ENCODE results near the gene SLC6A19.

Gene SLC6A19

GRCh38 chr5:1182633-1183423 lies 18.6 kb upstream of the SLC6A19 start:
- FAIRE-seq: no peak
- no peak for DNase-seq (ENCODE audit: insufficient read length)
- TF ChIP-seq POLR2A (IDR thresholded peaks at IDR 0.05; ENCODE audit: low read depth, low read length) (no peak), TAF1 (IDR thresholded peaks at IDR 0.05; ENCODE audit: borderline replicate concordance, low read depth, low read length) (no peak), POLR2AphosphoS5 (IDR thresholded peaks at IDR 0.05; ENCODE audit: low read depth, low read length) (no peak)

DNA sequence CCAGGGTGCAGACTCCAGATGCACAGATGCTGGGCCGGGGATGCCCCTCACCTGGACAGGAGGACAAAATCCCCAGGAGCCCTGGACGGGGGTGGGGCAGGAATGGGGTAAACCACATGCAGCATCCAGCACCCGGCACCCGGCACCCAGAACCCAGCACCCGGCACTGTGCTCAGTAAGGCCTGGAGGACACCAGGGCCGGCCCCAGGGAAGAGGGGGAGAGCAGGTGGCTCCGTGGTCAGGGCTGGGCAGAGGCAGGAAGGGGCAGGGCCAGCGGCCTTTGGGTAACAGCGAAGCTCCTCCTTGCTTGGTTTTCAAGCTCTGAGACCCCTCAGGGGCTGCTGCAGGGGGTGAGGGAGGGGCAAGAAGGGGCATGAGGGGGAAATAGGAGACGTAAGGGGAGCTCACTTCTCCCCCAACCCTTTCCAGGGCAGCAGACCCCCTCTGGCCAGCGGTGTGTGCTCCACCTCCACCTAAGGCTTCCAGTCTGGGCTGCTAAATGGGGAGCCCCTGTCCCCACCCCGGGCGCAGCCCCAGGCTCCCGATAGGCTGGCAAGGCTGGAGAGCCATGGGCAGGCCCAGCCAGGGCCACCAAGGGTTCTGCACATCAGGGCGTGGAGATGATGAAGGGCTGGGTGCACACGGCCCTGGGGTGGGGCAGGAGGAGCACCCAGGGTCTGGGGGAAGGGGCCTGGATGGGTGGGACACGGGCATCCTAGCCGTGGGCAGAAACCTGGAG lies 17.8 kb upstream of the SLC6A19 start:
- TF ChIP-seq POLR2A (IDR thresholded peaks at IDR 0.05; ENCODE audit: low read depth, low read length) (no peak), TAF1 (IDR thresholded peaks at IDR 0.05; ENCODE audit: borderline replicate concordance, low read depth, low read length) (no peak), POLR2AphosphoS5 (IDR thresholded peaks at IDR 0.05; ENCODE audit: low read depth, low read length) (no peak)
- no peak for DNase-seq (ENCODE audit: insufficient read length)
- FAIRE-seq: no peak

GRCh38 chr5:1184163-1184470 lies 17.3 kb upstream of the SLC6A19 start:
- DNase-seq (ENCODE audit: insufficient read length) (no peak), FAIRE-seq (no peak)

DNA sequence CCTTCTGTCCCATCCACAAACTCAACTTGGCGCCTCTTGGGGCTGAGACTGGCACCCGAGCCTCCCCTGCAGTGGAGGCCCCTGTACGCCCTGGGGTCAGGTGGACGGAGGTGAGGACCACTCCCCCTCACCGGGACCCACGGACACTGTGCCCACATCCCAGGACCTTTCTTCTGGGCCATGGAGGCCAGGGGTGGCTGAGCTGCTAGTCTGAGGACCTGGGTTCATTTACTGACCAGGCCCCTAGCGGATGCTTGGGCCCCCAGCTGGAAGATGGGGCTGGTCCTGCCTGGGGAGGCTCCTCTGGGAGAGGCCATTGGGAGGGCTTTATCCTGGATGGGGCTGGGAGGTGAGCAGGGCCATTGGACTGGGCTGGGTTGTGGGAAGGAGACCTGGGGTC lies 16.9 kb upstream of the SLC6A19 start:
- FAIRE-seq: no peak
- no peak for TF ChIP-seq TAF1 (IDR thresholded peaks at IDR 0.05; ENCODE audit: borderline replicate concordance, low read depth, low read length)
- TF ChIP-seq POLR2AphosphoS5 (IDR thresholded peaks at IDR 0.05; ENCODE audit: low read depth, low read length): no peak
- TF ChIP-seq POLR2A (IDR thresholded peaks at IDR 0.05; ENCODE audit: low read depth, low read length): no peak
- DNase-seq (ENCODE audit: insufficient read length): no peak

More at GRCh38 chr5:1184163-1184470, 17.3 kb upstream of the SLC6A19 start:
- TF ChIP-seq TAF1 (IDR thresholded peaks at IDR 0.05; ENCODE audit: borderline replicate concordance, low read depth, low read length) (no peak), POLR2AphosphoS5 (IDR thresholded peaks at IDR 0.05; ENCODE audit: low read depth, low read length) (no peak), POLR2A (IDR thresholded peaks at IDR 0.05; ENCODE audit: low read depth, low read length) (no peak)

DNA sequence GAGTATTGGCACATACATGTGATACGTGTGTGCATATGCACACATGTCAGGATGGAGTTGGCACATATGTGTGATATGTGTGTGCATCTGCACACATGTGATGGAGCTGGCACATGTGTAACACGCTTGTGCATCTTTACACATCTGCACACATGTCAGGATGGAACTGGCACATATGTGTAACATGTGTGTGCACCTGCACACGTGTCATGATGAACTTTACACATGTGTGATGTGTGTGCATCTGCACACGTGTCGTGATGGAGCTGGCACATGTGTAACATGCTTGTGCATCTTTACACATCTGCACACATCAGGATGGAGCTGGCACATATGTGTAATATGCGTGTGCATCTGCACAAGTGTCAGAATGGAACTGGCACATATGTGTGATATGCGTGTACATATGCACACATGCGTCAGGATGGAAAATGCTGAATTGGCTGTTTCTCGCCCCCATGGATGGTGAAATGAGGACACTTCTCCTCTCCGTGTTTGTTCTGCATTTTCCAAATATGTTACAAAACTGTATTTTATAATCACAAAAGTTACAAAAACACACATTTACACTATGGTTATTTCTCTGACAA lies 16.3 kb upstream of the SLC6A19 start:
- TF ChIP-seq POLR2AphosphoS5 (IDR thresholded peaks at IDR 0.05; ENCODE audit: low read depth, low read length) (no peak), TAF1 (IDR thresholded peaks at IDR 0.05; ENCODE audit: borderline replicate concordance, low read depth, low read length) (no peak), POLR2A (IDR thresholded peaks at IDR 0.05; ENCODE audit: low read depth, low read length) (no peak)
- DNase-seq (ENCODE audit: insufficient read length) (no peak), FAIRE-seq (no peak)

DNA sequence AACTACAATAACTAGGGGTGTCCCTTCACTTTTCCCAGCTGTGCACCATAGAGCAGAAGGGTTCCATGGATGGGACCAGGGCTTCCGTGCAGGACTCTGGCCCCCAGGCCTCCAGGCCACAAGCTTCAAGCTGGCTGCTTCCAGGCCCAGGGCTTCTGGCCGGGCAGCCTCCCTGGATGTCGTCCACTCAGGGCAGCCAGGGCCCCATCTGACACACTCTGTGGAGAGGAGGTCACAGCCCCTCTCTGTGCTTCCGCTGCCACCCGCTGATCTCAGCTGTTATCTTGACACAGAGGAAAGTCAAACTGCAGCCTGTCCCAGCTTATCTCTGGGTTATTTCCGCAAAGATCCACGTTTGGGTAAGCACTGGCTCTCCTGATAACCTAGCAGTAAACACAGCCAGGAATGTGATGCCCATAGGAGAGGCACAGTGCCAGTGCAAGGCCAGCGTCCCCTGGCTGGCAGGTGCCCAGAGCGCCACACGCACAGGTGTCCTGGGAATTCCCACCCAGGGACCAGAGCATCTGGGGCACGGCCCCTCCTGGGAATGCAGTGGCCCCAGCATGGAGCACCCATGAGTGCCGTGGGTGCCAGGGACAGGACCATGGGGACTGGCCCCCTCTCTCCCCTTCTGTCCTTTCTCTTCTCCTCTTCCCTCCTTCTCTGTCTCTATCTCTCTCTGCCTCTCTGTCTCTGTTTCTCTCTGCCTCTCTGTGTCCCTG lies 15.6 kb upstream of the SLC6A19 start:
- TF ChIP-seq TAF1 (IDR thresholded peaks at IDR 0.05; ENCODE audit: borderline replicate concordance, low read depth, low read length) (no peak), POLR2A (IDR thresholded peaks at IDR 0.05; ENCODE audit: low read depth, low read length) (no peak), POLR2AphosphoS5 (IDR thresholded peaks at IDR 0.05; ENCODE audit: low read depth, low read length) (no peak)
- FAIRE-seq (no peak), DNase-seq (ENCODE audit: insufficient read length) (no peak)

DNA sequence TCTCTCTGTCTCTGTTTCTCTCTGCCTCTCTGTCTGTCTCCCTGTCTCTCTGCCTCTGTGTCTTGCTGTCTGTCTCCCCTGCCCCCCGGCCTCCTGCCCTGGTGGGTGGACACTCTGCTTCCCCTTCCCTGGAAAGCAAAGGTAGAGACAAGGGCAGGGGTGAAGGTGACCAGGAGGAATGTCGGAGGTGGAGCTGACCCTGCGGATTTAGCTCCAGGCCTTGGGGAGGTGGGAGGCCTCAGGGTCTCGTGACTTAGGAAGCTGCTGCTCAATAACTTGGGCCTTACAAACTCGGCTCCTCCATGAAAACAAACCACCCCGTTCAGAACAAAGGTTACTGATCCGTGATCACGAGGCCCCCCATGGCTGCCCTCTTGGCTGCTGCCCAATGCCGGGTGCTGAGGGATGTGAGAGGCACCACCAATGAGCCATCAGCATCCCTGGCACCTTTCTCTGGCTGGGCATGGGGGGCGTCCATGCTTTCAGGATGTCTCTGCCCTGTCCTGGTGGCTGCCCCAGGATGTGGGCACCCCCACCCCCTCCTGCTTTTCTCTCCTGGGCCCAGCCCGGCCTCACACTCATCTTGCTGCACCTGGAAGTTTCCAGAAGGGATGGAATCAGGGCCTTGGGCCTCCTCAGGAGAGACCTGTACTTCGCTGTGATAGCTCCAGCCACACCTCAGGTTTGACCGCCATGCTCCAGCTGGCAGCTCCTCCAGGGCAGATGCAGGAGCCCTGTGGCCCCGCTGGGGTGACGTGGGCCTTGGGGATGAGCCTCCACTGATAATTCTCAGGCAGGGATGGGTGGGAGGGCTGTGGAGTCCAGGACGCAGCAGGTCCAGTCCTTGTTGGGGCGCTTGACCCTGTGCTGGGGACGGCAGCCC lies 14.8 kb upstream of the SLC6A19 start:
- TF ChIP-seq POLR2AphosphoS5 (IDR thresholded peaks at IDR 0.05; ENCODE audit: low read depth, low read length) (no peak), TAF1 (IDR thresholded peaks at IDR 0.05; ENCODE audit: borderline replicate concordance, low read depth, low read length) (no peak), POLR2A (IDR thresholded peaks at IDR 0.05; ENCODE audit: low read depth, low read length) (no peak)
- DNase-seq (ENCODE audit: insufficient read length) (no peak), FAIRE-seq (no peak)

DNA sequence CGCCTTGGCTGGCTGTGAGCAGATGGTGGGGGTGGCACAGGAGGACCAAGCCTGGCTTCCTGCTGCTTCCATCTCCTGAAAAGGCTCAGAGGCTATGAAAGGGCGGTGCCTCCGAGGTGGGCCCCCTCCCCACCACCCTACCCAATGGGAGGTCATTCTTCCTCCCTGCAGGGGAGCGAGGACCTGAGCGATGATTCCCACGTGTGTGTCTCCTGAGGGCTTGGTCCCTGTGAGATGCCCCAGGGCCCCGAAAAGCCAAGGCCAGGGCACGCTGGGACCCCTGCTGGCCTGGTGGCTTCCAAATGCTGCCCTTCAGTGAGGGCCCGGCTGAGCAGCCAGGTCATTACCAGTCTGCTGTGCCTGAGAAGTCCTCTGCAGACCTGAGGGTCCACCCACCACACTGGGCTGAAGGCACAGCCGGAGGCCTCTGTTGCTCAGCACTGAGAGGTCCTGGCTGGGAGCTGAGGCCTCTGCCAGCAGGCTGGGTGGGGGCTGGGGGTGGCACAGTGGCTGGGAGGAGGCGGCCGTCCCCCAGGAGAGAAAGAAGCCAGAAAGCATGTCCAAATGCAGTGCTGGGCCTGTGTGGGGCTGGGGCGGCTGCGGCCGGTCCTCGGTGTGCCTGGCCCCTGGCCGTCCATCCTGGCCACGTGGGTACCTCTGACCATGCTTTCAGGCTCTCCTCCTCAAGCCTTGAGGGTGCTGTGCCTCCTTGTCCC lies 14.0 kb upstream of the SLC6A19 start:
- no peak for FAIRE-seq
- no peak for TF ChIP-seq POLR2A (IDR thresholded peaks at IDR 0.05; ENCODE audit: low read depth, low read length)
- no peak for TF ChIP-seq POLR2AphosphoS5 (IDR thresholded peaks at IDR 0.05; ENCODE audit: low read depth, low read length)
- TF ChIP-seq TAF1 (IDR thresholded peaks at IDR 0.05; ENCODE audit: borderline replicate concordance, low read depth, low read length): no peak

DNA sequence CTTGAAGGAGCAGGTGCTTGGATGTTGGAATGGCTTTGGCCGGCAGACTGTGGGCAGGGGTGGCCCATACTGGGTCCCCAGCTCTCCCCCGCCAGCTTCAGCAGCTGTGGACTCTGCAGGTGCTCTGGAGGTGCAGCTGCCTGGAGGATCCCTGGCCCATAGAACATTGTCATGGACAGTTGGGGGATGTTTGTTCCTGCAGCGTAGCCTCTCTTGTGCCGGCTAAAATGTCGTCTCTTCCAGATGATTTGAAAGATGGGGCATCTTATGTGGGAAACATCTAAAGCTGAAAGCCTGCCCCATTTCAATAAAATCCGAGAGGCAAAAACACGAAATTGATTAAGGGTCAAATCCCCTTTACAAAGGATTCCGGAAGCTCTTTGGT lies 13.5 kb upstream of the SLC6A19 start:
- TF ChIP-seq POLR2AphosphoS5 (IDR thresholded peaks at IDR 0.05; ENCODE audit: low read depth, low read length) (no peak), TAF1 (IDR thresholded peaks at IDR 0.05; ENCODE audit: borderline replicate concordance, low read depth, low read length) (no peak), POLR2A (IDR thresholded peaks at IDR 0.05; ENCODE audit: low read depth, low read length) (no peak)
- DNase-seq (ENCODE audit: insufficient read length) (no peak), FAIRE-seq (no peak)

More for the DNA sequence above, 14.0 kb upstream of the SLC6A19 start:
- DNase-seq (ENCODE audit: insufficient read length): no peak

- no peak for FAIRE-seq
- no peak for DNase-seq (ENCODE audit: insufficient read length)
- TF ChIP-seq POLR2AphosphoS5 (IDR thresholded peaks at IDR 0.05; ENCODE audit: low read depth, low read length) (no peak), TAF1 (IDR thresholded peaks at IDR 0.05; ENCODE audit: borderline replicate concordance, low read depth, low read length) (no peak), POLR2A (IDR thresholded peaks at IDR 0.05; ENCODE audit: low read depth, low read length) (no peak)
These were observed 12.9 kb upstream of the SLC6A19 start for GRCh38 chr5:1188464-1188863.

Measured in GM12892 (cell line).